OCI-LY1 (cell line): ENCODE measurements around the gene GCNA.

ENCODE experiments used
- CTCF ChIP-seq: fragments of 200-600 bp; sonication (generic), shearing (Covaris generic); IDR thresholded peaks from 2 replicates; pipeline ENCODE4 v1.5.1; 2017; ENCODE audit warnings: mild to moderate bottlenecking, antibody characterized with exemption, low read length, moderate library complexity, mixed read lengths
- EZH2 ChIP-seq: fragments of 200-600 bp; sonication (generic), shearing (Covaris generic); IDR thresholded peaks from 2 replicates; pipeline ENCODE4 v1.8.0; 2017; ENCODE audit warnings: borderline replicate concordance, mixed run types, mild to moderate bottlenecking, antibody characterized with exemption, low read length, moderate library complexity, mixed read lengths

- TF ChIP-seq CTCF (no peak), EZH2 (no peak)
These were observed 59.0 kb downstream of the GCNA start for GRCh38 chrX:71637253-71637618.
